NCI-H2029 treated with DMSO at 0.1 percent for 48 hours (cell line): Measurements from ENCODE around the gene IDE.

Experiments
- DNase-seq: peaks from one replicate; lab custom pipeline; 2025; lab: John Stamatoyannopoulos, UW

Gene IDE

DNA sequence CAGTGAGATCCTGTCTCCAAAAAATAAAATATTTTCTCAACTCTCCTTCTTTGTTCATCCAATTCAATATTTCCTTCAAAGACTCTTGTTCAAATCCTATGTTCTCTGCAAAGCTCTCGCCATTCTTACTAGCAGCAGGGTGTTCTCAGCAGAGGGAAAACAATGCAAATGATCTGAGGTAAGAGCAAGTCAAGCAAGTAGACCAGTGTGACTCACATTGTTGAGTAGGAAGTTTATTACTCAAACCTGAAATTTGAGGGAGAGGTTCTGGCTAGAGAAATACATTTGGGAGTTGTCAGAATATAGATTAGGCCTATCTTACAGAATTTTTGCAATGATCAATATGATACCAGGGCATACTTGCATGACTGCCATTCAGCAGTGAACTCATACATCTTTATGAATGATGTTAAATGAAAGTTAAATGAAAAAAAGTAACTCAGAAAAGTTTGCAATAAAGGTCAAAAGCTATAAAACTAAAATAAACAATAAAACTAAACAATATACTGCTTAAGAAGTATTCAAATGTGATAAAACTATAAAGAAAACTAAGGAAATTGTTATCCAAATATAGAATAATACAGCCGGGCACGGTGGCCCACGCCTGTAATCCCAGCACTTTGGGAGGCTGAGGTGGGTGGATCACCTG lies 5.8 kb downstream of the IDE start:
- DNase-seq, result no peak

DNA sequence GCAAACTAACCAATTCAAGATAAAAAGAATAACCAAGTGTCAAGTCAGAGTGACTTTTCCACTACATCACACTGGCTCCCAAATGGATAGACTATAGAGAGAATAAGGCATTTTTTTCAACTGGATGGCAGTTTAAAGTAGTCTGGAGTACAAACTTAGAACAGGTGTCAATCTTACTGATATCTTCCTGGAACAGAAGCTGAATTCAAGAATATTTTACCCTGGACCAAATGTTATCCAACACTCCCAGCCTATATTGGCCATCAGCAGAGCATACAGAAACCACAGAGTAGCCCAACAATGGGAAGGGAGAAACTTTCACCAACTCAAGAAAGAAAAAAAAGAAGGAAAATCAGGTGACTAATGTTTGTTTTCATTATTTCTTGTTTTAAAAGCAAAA lies 11.5 kb downstream of the IDE start:
- no peak for DNase-seq

DNA sequence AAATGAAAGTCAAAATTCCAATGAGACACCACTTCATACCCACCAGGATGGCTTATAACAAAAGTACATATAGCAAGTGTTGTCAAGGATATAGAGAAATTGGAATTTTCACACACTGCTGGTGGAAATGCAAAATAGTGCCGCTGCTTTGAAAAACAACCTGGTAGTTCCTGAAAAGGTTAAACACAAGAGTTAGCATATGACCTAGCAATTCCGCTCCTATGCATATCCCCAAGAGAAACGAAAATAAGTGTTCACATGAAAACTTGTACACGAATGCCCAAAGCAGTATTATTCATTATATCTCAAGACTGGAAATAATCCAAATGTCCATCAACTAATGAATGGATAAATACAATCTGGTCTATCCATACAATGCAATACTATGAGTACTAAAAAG lies 14.8 kb downstream of the IDE start:
- DNase-seq, result no peak

DNA sequence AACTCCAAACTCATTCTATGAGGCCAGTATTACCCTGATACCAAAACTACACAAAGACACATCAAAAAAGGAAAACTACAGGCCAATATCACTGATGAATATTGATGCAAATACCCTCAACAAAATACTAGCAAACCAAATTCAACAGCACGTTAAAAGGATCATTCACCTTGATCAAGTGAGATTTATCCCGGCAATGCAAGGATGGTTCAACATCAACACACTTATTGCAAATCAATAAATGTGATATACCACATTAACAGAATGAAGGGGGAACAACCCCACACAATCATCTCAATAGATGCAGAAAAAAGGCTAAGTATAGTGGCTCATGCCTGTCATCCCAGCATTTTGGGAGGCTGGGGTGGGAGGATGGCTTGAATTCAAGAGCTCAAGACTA lies 19.9 kb downstream of the IDE start:
- DNase-seq, result no peak

DNA sequence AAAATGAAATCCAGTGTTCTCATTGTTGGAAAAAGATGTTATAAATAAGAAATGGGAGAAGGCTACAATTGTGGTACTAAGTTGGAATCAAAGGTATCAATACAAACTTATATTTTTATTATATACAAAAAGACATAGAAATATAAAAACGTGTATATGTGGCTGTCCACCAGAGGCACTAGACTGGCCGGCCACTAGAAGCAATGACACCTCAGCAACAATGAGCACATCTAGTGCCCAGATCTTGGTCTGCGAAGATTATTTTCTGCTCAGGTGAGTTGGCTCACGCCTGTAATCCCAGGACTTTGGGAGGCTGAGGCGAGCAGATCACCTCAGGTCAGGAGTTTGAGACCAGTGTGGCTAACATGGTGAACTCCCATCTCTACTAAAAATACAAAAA lies 21.6 kb downstream of the IDE start:
- DNase-seq, result no peak

DNA sequence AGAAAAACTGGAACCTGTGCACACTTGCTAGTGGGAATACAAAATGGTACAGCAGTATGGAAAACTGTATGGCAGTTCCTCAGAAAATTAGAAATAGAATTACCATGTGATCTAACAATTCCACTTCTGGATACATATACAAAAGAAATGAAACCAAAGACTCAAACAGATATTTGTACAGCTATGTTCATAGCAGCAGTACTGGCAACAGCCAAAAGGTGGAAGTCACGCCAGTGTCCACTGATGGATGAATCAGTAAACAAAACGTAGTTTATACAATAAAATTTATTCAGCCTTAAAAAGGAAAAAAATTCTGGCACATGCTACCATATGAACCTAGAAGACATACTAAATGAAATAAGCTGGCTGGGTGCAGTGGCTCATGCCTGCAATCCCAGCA lies 23.0 kb downstream of the IDE start:
- peak; percentile 8 for DNase-seq

DNA sequence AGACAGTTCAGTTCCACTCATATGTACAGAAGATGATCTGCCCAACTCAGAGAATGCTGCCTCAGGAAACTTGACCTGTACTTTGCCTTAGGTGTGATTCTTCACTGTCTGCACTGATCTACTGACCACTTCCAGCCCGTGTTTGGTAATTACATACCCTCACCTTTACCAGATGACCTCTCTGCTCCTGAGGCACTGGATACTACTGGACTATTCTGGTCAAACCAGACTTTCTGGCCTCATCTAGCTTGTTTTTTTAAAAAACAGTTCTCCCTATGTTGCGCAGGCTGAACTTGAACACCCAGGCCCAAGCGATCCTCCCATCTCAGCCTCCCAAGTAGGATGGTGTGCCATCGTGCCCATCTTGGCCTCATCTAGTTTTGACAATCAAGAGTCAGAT lies 26.2 kb downstream of the IDE start:
- DNase-seq, result no peak

DNA sequence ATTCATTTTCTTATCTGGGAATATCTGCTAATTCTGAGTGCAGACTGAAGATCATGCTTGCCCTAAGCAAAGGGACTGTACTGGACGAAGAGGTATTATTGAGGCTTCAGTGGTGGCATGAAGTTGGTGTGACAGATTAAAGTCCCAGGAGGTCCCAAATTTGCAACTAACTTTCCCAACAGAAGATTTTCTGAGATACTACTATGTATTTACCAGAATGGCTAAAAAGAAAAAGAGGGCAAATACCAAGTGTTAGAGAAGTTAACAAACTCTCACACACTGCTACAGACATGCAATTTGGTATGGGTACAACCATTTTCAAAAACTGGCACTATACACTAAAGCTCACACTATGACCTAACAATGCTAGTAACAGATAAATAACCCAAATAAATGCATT lies 28.3 kb downstream of the IDE start:
- DNase-seq, result no peak

DNA sequence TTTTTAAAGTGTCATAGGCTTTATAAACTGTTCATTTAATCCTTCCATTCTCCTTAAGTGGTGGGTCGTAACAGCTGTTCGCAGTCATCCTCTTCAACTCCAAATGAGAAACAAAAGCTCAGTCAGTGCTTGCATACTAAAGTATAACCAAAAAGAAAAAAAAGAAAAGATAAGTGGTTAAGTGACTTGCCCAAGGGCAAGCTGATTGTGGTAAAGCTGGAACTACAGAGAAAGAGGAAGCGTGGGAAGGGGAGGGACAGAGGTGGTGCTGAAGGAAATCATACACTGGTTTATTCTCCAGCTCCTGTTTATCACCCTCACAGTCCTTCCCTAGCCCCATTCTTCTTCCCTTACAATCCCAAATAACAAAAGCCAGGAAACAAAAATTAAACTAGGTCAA lies 29.6 kb downstream of the IDE start:
- DNase-seq, result peak; percentile 1

DNA sequence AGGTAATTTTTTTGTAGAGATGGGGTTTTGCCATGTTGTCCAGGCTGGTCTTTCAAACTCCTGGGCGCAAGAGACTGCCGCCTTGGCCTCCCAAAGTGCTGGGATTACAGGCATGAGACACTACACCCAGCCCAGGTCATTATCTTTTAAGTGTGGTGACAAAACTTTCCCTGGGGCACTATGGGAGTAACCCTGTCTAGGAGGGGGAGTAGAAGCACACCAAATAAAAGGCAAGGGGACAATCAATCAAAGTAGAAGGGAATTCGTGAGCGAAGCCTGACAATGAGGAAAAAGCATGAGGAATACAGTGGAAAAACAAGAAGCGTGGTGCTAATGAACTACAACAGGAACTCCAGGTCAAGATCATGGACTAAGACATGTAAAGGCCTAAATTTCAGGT lies 31.4 kb downstream of the IDE start:
- DNase-seq, result no peak

DNA sequence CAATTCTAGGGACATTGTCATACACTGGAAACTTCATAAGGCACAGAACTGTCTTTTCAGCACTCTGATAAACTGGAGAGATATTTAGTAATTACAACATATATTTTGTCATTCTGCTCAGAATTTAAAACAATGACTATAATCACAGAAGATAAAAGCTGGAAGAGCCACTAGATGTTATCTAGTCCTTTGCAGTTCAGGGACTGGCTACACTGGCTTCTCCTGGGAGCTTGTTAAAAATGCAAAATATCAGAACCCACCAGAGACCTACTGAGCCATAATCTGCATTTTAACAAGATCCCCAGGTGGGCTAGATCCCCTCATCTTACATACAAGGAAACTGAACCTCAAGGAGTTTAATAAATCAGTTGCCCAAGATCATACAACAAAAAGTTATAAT lies 32.3 kb downstream of the IDE start:
- no peak for DNase-seq

DNA sequence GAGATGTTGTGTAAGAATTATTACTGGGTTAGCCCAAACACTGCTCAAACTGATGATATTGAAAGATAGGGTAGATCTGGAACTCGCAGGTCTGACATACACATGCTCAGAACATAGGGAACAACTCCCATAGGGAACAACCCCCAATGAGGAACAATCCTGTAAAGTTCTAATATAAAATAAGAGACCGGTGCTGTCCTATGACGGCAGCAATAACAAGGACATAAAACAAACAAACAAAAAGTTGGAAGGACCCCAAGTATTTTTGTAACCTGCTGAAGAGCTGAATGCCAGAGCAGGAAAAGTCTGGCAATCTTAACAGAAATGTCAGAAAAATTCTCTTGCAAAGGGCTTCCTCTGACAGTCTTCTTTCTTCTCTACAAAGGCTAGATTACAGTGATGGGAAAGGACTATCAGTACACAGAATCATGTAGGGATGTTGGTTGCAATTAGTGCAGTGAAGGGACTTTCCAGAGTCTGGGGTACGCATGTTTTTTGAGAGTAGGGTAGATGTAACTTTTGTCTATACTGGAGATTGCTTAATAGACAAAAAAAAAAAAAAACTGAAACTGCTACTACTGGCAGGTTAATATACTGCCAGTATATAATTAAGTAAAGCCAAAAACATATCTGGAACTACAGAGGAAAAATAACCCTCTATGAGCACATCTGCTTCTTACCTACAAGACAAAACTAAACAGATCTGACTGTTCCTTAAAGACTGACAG lies 35.5 kb downstream of the IDE start:
- DNase-seq, result no peak

DNA sequence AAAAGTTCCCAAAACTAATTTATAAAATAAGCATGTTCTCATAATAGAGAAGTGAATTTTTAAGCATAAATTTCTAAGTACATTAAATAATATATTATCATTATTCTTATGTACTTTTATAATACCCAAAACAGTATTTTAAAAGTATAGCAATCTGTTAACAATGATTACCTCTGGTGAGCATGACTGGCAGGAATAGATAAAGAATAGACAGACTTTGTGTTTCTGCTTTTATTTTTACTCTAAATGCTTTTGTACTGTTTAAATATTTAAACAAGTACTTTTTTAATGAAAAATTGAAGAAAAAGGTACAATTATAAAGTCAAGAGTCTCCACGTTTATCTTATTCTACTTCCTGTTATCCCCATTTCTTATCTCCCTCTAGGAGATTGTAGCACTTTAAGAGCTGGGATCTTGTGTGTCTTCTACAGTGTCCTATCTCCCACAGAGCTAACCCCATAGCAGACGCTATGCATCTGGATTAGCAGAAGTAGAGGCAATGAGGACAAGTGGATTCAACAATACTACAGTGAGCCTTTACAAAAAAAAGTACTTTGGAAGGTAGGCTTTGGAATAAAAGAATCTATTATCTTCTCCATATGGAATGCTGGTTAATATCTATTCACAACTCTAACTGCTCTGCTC lies 42.9 kb downstream of the IDE start:
- no peak for DNase-seq

DNA sequence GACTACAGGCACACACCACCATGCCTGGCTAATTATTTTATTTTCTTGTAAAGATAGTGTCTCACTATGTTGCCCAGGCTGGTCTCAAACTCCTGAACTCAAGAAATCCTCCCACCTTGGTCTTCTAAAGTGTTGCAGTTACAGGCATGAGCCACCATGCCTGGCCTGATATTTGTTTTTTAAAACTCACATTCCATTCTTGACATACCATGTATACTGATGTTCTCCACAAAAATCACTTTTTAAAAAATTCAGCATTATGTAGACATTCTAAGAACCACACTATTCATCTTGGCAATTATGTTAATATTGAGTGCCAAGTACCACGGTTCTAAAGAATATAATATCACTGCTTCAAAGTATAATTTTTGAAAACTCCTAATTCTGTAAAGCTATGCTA lies 43.5 kb downstream of the IDE start:
- no peak for DNase-seq

DNA sequence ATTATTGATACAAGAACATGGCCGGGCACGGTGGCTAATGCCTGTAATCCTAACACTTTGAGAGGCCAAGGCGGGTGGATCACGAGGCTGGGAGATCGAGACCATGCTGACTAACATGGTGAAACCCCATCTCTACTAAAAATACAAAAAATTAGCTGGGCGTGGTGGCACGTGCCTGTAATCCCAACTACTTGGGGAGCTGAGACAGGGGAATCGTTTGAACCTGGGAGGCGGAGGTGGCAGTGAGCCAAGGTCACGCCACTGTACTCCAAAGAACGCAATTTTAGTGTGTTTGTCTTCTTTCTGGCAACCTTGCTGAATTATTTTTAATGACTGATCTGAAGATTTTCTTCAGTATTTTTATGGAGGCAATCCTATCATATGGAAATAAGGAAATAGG lies 46.2 kb downstream of the IDE start:
- no peak for DNase-seq

DNA sequence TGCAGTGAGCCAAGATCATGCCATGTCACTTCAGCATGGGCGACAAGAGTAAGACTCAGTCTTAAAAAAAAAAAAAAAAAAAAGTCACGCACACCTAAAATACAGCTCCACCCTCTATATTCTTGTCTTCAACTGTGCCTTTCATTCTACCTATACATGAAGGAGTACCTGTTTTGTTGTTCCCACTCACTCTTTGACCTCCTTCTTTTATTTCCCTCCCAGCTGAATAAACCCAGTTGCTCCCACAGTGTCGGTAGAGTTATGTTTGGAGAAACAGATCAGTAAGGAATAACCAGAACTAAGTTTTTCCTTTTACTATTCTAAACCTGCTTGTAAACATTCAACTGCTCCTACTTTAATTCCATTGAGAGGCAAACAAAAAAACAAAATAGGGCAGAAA lies 50.3 kb downstream of the IDE start:
- DNase-seq, result no peak

DNA sequence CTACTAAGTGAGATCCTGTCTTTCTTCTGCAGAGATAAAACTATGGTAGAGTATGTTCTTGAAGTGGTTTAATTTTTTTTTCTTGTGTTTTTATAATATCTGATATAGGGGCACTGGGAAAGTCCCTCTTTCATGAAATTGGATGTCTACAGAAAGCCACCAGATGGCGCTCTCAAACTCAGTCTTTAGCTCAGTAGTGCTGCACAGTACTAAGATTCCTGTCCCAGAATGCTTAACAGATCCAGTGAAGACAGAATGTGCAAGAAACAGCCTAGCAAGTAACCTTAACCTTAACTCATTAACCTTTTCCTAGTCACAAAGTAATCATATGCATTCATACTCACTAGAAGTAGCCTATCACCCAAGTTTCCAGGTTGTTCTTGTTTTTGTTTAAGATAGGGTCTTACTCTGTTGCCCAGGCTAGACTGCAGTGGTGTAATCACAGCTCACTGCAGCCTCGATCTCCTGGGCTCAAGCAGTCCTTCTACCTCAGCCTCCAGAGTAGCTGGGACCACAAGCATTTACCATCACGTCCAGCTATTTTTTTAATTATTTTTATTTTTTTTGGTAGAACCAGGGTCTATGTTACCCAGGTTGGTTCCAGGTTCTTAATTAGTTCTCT lies 56.7 kb downstream of the IDE start:
- DNase-seq, result peak; percentile 43

DNA sequence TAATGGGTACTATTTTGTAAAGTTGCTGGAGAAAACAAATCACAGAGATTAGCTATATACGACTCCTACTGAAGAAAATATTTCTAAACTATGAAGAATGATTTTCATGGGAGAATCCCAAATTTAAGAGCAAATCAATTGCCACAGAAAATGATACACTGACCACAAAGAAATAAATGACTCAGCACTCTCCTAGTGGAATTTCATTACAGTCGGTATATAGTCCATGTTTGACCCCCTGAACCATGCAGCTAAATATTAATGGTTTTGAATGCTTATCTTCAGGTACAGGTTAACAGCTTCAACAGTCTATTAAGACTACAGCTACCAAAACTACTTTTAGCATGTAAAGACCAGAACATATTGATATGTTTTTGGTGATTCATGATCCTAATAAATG lies 65.0 kb downstream of the IDE start:
- no peak for DNase-seq

DNA sequence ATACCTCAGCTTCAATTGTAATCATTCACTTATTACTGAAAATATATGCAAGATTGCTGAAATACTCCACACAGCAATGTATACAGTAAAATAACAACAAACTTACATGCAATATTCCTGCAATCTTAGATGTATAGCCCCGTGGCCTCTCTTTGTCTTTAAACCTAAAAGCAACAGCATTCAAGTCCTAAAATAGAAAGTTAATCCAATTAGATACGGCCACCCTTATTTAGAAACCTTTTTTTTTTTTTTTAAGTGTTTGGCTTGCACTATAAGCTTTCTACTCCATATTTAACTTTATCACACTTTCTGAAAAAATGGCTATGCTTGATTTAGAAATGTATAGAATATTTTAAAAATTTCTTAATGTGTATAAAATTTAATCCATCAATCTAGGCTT lies 67.6 kb downstream of the IDE start:
- no peak for DNase-seq

DNA sequence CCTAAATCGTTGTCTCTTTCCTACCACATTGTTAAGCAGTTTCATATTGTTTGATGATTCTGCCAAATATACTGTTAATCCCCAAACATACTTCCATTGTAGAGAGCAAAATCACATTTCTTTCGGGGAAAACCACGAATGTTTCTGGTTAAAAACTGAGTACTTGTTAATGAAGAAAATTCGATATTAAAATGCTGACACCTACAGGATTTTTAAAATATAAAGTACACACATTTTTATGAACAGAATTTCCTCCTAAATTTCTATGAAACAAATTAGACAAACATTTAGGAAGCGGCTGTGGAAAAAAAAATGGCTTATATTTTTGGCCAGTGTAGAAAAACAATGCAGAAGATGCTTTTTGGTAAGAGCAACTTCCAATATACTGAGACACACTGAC lies 68.8 kb downstream of the IDE start:
- no peak for DNase-seq

DNA sequence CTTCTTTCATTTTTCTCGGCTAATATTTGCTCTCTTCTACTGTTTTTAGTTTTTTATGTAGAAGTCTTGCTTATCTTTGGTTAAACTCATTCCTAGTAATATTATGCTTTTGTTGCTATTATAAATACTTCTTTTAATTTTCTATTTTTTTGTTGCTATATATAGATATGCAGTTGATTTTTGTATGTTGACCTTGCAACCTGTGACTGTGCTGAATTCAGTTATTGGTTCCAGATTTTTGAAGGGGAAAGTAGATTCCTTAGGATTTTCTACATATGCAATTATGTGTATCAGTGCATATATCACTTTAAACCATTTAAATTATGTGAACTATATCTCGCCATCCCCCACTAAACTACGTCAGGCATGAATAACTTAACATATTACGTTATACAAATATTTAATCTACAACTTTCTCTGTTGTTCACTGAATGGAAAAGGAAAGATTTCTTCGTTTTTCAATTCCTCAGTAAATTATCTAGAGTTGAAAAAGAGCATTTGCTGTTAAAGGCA lies 71.5 kb downstream of the IDE start:
- DNase-seq, result no peak

DNA sequence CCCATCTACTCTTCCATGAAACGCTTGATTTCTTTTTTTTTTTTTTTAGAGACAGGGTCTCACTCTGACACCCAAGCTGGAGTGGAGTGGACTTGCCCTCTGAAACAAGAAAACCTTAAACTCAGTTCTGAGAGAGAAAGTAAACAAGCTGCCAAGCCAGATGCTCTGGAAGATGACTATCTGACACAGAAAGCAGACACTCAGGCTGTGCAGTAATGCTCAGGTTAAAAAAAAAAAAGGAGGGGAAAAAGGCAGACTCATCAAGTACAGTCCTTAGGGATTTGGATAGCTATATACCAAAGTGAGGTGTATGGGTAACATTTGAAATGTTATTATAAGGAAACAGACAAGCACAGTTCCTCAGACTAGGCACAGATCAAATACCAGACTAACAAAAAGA lies 80.5 kb downstream of the IDE start:
- no peak for DNase-seq

DNA sequence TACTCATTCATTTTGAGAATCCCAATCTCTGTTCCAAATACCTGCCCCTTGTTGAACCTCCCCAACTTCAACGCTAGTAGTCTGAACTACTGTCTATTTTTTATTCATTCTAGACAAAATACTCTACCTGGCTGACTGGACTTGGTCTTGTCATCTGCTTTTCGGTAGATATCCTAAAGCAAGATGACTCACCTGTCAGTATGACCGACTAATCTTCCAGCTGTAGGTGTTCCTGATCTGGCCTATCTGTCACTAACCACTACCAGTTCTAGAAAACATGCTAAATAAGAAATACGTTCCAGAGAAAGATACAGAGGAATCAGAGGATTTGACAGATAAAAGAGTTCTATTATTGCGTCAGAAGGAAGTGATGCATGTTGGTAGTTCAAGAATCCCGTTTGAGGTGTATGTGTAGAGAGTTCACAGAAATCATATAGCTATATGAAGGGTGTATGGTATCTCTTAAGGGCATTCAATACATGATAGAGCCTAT lies 81.1 kb downstream of the IDE start:
- DNase-seq, result no peak
